Tibial nerve (tissue), 4 donors: ENCODE measurements around the gene TMEM132A.

ENCODE experiments used
- CTCF ChIP-seq, 5 experiments: fragments of 200-600 bp in 3 of 5; fragments of 450-650 bp in 2 of 5; sonication (generic) in 3 of 5; IDR thresholded peaks; one replicate each; pipeline ENCODE4 v1.5.1; 2016 to 2019; ENCODE audit warnings: antibody characterized with exemption in 5 of 5, mild to moderate bottlenecking in 3 of 5, moderate library complexity in 2 of 5
- EP300 ChIP-seq, 2 donors: sonication (generic); formaldehyde crosslinking; IDR thresholded peaks; one replicate each; pipeline ENCODE4 v1.6.1; 2017; ENCODE audit warnings: antibody characterized with exemption in 2 of 2, mild to moderate bottlenecking in 1 of 2
- POLR2A ChIP-seq, 2 donors: fragments of 450-650 bp; IDR thresholded peaks; one replicate each; pipeline ENCODE4 v1.6.1; 2017; ENCODE audit warnings: antibody characterized with exemption in 2 of 2, mild to moderate bottlenecking in 2 of 2, moderate library complexity in 2 of 2

DNA sequence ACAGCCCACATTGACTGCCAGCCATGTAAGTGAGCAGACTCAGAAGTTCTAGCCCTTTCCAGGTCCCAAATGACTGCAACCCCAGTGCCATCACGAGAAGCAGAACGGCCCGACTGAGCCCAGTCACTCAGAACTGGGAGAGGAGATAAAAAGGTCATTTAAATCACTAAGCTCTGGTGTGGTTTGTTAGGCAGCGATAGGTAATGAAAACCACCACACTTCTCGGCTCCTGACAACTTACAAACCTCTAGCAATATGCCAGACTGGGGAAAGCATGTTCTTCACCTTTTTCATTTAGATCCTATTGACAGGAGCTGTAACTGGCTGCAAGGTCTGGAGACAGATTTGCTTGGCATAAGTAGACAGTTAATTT, 21.0 kb downstream of the TMEM132A start:
- no peak for TF ChIP-seq CTCF (IDR thresholded peaks at IDR 0.05)
- TF ChIP-seq POLR2A (IDR thresholded peaks at IDR 0.05) = no peak
- no peak for TF ChIP-seq EP300 (IDR thresholded peaks at IDR 0.05)
